Measurements from ENCODE around the gene WWOX.

WWOX gene

DNA sequence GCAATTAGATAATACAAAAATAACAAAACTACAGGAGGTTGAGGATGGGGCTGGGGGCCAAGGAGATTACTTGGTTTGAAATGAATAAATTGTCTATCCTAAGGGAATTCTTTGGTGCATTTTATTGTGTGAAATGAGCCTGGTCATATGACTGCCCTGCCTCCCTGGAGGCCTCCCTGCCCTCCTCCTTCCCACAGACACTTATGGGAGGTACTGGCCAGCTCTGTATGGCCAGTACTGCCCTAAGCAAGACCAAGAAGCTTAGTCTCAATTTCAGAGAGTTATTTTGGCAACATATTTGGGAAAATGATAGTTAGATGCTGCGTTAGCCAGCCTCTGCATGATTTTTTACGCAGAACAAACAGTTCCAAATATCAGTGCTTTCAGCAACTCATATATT lies 511.9 kb downstream of the WWOX start:
- peaks cover 19% of the 10 kb centered on the region for H3K4me1 ChIP-seq (ENCODE audit: control insufficient read depth, insufficient read depth, low read length)
- H3K27me3 ChIP-seq (ENCODE audit: control insufficient read depth, insufficient read depth, low read length), result no peaks in the 10 kb centered on the region
- no peak overlapping the region for H3K4me3 ChIP-seq (ENCODE audit: low read depth, low read length)
- no peaks in the 10 kb centered on the region for H3K9me3 ChIP-seq (ENCODE audit: control insufficient read depth, insufficient read depth, low read length)
- H3K36me3 ChIP-seq (ENCODE audit: control insufficient read depth, insufficient read depth, low read length), result no peaks in the 10 kb centered on the region
- H3K9ac ChIP-seq (ENCODE audit: low read depth, low read length), result no peak overlapping the region

DNA sequence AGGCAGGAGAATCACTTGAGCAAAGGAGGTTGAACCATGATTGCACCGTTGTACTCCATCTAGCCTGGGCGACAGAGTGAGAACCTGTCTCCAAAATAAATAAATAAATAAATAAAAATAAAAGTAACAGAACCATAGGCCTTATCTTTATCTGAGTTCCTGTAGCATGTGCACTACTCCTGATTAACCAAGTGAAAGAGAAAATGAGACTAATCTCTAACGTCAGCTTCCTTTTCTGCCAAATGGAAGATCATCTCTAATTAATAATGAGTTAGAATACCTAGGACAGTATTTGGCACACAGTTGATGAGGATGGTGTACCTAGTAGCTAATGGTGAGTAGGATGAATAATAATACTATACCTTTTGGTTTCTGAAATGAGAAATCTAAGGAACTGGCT lies 520.4 kb downstream of the WWOX start:
- Histone ChIP-seq H3K4me3 (ENCODE audit: low read depth, low read length) (no peak overlapping the region), H3K9ac (ENCODE audit: low read depth, low read length) (no peak overlapping the region), H3K27me3 (ENCODE audit: control insufficient read depth, insufficient read depth, low read length) (no peaks in the 10 kb centered on the region), H3K9me3 (ENCODE audit: control insufficient read depth, insufficient read depth, low read length) (no peaks in the 10 kb centered on the region), H3K36me3 (ENCODE audit: control insufficient read depth, insufficient read depth, low read length) (no peaks in the 10 kb centered on the region), H3K4me1 (ENCODE audit: control insufficient read depth, insufficient read depth, low read length) (no peaks in the 10 kb centered on the region)

GRCh38 chr16:78620291-78620690 lies 520.8 kb downstream of the WWOX start:
- Histone ChIP-seq H3K4me1 (ENCODE audit: control insufficient read depth, insufficient read depth, low read length) (no peaks in the 10 kb centered on the region), H3K9ac (ENCODE audit: low read depth, low read length) (no peak overlapping the region), H3K9me3 (ENCODE audit: control insufficient read depth, insufficient read depth, low read length) (no peaks in the 10 kb centered on the region), H3K4me3 (ENCODE audit: low read depth, low read length) (no peak overlapping the region), H3K36me3 (ENCODE audit: control insufficient read depth, insufficient read depth, low read length) (no peaks in the 10 kb centered on the region), H3K27me3 (ENCODE audit: control insufficient read depth, insufficient read depth, low read length) (no peaks in the 10 kb centered on the region)

DNA sequence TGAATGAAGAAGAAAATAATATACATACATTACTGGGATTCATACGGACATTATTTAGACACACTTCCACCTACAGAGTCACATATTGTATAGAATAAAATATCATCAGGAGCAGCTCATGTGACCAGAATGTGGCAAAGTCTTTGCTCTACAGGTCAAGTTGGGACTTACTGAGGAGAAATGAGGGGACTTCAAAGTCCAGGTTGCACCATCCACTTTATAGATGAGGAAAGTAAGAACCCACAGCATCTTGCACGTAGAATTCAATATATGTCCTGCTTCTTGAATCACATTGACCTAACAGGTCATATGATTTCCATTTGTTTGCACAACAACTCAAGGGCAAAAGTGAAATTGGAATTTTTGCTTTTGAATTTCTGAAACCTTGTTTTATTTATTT lies 524.3 kb downstream of the WWOX start:
- H3K27me3 ChIP-seq (ENCODE audit: control insufficient read depth, insufficient read depth, low read length), result no peaks in the 10 kb centered on the region
- no peaks in the 10 kb centered on the region for H3K36me3 ChIP-seq (ENCODE audit: control insufficient read depth, insufficient read depth, low read length)

DNA sequence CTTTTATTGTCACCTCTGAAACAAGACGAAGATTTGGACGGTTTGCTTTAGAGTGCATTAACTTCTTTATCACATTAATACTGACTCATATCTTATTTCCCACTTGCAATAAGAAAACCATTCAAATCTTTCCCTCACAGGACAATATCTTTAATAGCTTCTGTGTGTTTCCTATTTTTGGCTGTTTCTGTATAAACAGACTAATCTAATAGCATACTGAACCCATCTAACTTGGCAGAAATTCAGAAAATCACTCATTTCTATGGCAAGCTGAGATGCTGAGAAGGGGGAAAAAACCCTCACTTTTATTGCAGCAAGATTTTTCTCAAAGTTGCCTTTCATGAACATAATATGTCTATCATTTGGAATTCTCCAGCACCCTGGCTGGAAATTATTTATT lies 524.9 kb downstream of the WWOX start:
- no peak overlapping the region for H3K4me3 ChIP-seq (ENCODE audit: low read depth, low read length)
- H3K36me3 ChIP-seq (ENCODE audit: control insufficient read depth, insufficient read depth, low read length), result no peaks in the 10 kb centered on the region
- no peaks in the 10 kb centered on the region for H3K27me3 ChIP-seq (ENCODE audit: control insufficient read depth, insufficient read depth, low read length)
- no peak overlapping the region for H3K9ac ChIP-seq (ENCODE audit: low read depth, low read length)
- H3K4me1 ChIP-seq (ENCODE audit: control insufficient read depth, insufficient read depth, low read length), result no peaks in the 10 kb centered on the region
- no peaks in the 10 kb centered on the region for H3K9me3 ChIP-seq (ENCODE audit: control insufficient read depth, insufficient read depth, low read length)

More for the DNA sequence above, 524.3 kb downstream of the WWOX start:
- Histone ChIP-seq H3K4me3 (ENCODE audit: low read depth, low read length) (no peak overlapping the region), H3K9me3 (ENCODE audit: control insufficient read depth, insufficient read depth, low read length) (no peaks in the 10 kb centered on the region), H3K9ac (ENCODE audit: low read depth, low read length) (no peak overlapping the region), H3K4me1 (ENCODE audit: control insufficient read depth, insufficient read depth, low read length) (no peaks in the 10 kb centered on the region)

DNA sequence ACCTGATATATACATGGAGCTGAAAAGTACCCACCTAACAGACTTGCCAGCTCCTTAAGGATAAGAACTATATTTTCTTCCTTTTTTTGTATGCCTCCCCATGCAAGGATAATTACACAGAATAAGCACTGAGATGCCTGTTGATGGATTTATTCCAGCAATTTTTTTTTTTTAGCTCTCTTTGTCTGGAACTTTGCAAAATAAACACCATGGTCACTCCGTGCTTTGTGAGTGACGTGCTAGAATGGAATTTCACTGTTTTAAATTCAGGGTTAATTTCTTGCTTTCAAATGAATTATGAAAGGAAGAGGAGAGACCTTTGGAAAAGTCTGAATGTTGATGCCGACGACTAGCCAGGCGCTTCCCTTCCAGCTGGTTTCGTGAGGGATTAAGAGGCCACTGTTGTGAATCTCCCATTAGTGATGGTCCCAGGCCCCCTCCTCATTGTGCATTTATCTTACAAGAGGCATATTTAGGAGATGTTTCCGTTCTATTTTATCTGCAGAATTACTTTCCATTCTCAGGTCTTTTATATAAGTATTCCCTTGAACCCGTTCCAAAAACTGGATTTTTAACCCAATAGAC lies 529.1 kb downstream of the WWOX start:
- Histone ChIP-seq H3K36me3 (ENCODE audit: control insufficient read depth, insufficient read depth, low read length) (no peaks in the 10 kb centered on the region), H3K4me1 (ENCODE audit: control insufficient read depth, insufficient read depth, low read length) (no peaks in the 10 kb centered on the region), H3K9ac (ENCODE audit: low read depth, low read length) (no peak overlapping the region), H3K27me3 (ENCODE audit: control insufficient read depth, insufficient read depth, low read length) (no peaks in the 10 kb centered on the region), H3K4me3 (ENCODE audit: low read depth, low read length) (no peak overlapping the region), H3K9me3 (ENCODE audit: control insufficient read depth, insufficient read depth, low read length) (peaks cover 10% of the 10 kb centered on the region)

GRCh38 chr16:78629173-78629572 lies 529.7 kb downstream of the WWOX start:
- no peaks in the 10 kb centered on the region for H3K4me1 ChIP-seq (ENCODE audit: control insufficient read depth, insufficient read depth, low read length)
- H3K9me3 ChIP-seq (ENCODE audit: control insufficient read depth, insufficient read depth, low read length), result peaks cover 10% of the 10 kb centered on the region
- no peak overlapping the region for H3K9ac ChIP-seq (ENCODE audit: low read depth, low read length)
- H3K4me3 ChIP-seq (ENCODE audit: low read depth, low read length), result no peak overlapping the region
- no peaks in the 10 kb centered on the region for H3K27me3 ChIP-seq (ENCODE audit: control insufficient read depth, insufficient read depth, low read length)
- no peaks in the 10 kb centered on the region for H3K36me3 ChIP-seq (ENCODE audit: control insufficient read depth, insufficient read depth, low read length)

DNA sequence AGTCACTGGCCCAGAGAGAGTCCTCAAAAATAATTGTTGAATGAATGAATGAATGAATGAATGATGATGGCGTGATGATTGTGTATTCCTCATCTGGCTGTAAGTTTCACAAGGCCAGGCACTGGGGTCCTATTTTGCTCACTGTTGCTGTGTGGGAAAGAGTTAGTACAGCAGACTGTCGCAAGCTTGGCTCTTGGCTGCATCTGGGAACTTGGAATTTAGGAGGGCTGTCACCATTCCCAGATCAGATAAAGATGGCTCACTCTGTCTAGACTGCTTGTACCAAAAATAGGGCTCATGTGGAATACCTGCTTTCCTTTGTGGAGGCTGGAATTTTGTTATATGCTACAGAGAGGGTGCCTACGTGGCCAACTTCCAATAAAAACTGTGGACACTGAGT lies 530.6 kb downstream of the WWOX start:
- no peak overlapping the region for H3K9ac ChIP-seq (ENCODE audit: low read depth, low read length)
- H3K9me3 ChIP-seq (ENCODE audit: control insufficient read depth, insufficient read depth, low read length), result peaks cover 10% of the 10 kb centered on the region
- H3K36me3 ChIP-seq (ENCODE audit: control insufficient read depth, insufficient read depth, low read length), result no peaks in the 10 kb centered on the region
- H3K4me3 ChIP-seq (ENCODE audit: low read depth, low read length), result no peak overlapping the region
- H3K4me1 ChIP-seq (ENCODE audit: control insufficient read depth, insufficient read depth, low read length), result no peaks in the 10 kb centered on the region
- H3K27me3 ChIP-seq (ENCODE audit: control insufficient read depth, insufficient read depth, low read length), result no peaks in the 10 kb centered on the region

- H3K27me3 ChIP-seq (ENCODE audit: control insufficient read depth, insufficient read depth, low read length), result no peaks in the 10 kb centered on the region
- no peaks in the 10 kb centered on the region for H3K4me1 ChIP-seq (ENCODE audit: control insufficient read depth, insufficient read depth, low read length)
- no peak overlapping the region for H3K9ac ChIP-seq (ENCODE audit: low read depth, low read length)
- no peak overlapping the region for H3K4me3 ChIP-seq (ENCODE audit: low read depth, low read length)
- no peaks in the 10 kb centered on the region for H3K36me3 ChIP-seq (ENCODE audit: control insufficient read depth, insufficient read depth, low read length)
- H3K9me3 ChIP-seq (ENCODE audit: control insufficient read depth, insufficient read depth, low read length), result peaks cover 10% of the 10 kb centered on the region
Measured at GRCh38 chr16:78633551-78633950, 534.1 kb downstream of the WWOX start.

DNA sequence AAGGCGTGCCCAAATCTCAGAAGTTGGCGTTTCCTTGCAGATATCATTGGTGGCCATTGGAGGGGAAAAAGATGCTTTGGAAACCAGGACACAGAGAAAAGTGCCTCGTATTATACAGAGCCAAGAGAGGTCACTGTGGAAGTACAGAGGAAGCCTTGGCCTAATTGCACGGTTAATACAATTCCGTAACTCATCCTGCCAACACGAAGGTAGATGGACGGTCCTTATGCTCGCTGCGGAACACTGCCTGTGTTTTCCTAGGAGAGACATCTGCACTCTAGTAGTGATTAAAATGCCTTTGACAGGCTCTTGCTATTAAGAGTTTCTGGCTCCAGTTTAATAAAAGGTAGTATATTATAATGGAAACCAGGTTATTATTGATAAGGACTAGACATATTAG lies 536.4 kb downstream of the WWOX start:
- H3K9me3 ChIP-seq (ENCODE audit: control insufficient read depth, insufficient read depth, low read length), result no peaks in the 10 kb centered on the region
- H3K4me3 ChIP-seq (ENCODE audit: low read depth, low read length), result no peak overlapping the region
- H3K4me1 ChIP-seq (ENCODE audit: control insufficient read depth, insufficient read depth, low read length), result no peaks in the 10 kb centered on the region
- no peaks in the 10 kb centered on the region for H3K27me3 ChIP-seq (ENCODE audit: control insufficient read depth, insufficient read depth, low read length)
- no peaks in the 10 kb centered on the region for H3K36me3 ChIP-seq (ENCODE audit: control insufficient read depth, insufficient read depth, low read length)
- no peak overlapping the region for H3K9ac ChIP-seq (ENCODE audit: low read depth, low read length)

DNA sequence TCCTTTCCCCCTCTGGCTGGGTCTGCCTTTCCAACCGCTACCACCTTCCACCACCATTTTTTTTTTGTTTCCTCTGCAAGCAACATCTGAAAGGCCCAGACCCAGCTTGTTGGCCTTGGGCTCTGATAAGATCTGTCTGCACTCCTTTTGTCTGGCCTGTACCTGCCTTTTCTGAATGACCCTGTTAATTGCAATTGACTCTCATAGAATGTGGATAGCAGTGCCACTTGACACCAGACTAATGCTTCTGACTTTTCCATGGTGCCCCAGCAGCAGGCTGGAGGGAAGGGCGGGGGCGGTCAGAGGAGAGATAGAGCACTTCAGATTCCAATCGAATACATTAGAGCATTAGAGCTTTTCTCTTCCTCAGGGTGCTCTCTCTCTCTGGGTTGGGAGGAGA lies 538.9 kb downstream of the WWOX start:
- H3K9ac ChIP-seq (ENCODE audit: low read depth, low read length), result no peak overlapping the region
- H3K27me3 ChIP-seq (ENCODE audit: control insufficient read depth, insufficient read depth, low read length), result no peaks in the 10 kb centered on the region
- H3K4me3 ChIP-seq (ENCODE audit: low read depth, low read length), result no peak overlapping the region
- H3K4me1 ChIP-seq (ENCODE audit: control insufficient read depth, insufficient read depth, low read length), result no peaks in the 10 kb centered on the region
- no peaks in the 10 kb centered on the region for H3K36me3 ChIP-seq (ENCODE audit: control insufficient read depth, insufficient read depth, low read length)
- H3K9me3 ChIP-seq (ENCODE audit: control insufficient read depth, insufficient read depth, low read length), result no peaks in the 10 kb centered on the region

- no peaks in the 10 kb centered on the region for H3K27me3 ChIP-seq (ENCODE audit: control insufficient read depth, insufficient read depth, low read length)
- H3K36me3 ChIP-seq (ENCODE audit: control insufficient read depth, insufficient read depth, low read length), result no peaks in the 10 kb centered on the region
- no peak overlapping the region for H3K9ac ChIP-seq (ENCODE audit: low read depth, low read length)
- no peaks in the 10 kb centered on the region for H3K4me1 ChIP-seq (ENCODE audit: control insufficient read depth, insufficient read depth, low read length)
- no peaks in the 10 kb centered on the region for H3K9me3 ChIP-seq (ENCODE audit: control insufficient read depth, insufficient read depth, low read length)
- H3K4me3 ChIP-seq (ENCODE audit: low read depth, low read length), result no peak overlapping the region
Measured at GRCh38 chr16:78639775-78640174, 540.3 kb downstream of the WWOX start.
